ENCODE measurements around the gene ZNF605.

DNA sequence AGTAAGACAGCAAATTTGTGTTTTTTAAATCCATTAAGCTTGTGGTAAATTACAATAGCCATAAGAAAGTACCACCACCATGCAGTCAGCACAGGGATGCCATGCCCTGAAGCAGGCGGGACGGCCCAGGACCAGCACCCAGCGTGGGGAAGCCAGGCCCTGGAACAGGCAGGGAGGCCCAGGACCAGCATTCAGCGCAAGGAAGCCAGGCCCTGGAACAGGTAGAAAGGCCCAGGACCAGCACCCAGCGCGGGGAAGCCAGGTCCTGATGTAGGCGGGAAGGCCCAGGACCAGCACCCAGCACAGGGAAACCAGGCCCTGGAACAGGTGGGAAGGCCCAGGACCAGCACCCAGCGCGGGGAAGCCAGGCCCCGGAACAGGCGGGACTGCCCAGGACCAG is 81.9 kb downstream of the ZNF605 start:
- TF ChIP-seq, protein P1, sequence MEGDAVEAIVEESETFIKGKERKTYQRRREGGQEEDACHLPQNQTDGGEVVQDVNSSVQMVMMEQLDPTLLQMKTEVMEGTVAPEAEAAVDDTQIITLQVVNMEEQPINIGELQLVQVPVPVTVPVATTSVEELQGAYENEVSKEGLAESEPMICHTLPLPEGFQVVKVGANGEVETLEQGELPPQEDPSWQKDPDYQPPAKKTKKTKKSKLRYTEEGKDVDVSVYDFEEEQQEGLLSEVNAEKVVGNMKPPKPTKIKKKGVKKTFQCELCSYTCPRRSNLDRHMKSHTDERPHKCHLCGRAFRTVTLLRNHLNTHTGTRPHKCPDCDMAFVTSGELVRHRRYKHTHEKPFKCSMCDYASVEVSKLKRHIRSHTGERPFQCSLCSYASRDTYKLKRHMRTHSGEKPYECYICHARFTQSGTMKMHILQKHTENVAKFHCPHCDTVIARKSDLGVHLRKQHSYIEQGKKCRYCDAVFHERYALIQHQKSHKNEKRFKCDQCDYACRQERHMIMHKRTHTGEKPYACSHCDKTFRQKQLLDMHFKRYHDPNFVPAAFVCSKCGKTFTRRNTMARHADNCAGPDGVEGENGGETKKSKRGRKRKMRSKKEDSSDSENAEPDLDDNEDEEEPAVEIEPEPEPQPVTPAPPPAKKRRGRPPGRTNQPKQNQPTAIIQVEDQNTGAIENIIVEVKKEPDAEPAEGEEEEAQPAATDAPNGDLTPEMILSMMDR (IDR thresholded peaks at IDR 0.05) = no peak
- no peak for TF ChIP-seq POLR2A (IDR thresholded peaks at IDR 0.05)

All from uterus (tissue), 2 donors.